ENCODE data around the gene CCDC70.

DNA sequence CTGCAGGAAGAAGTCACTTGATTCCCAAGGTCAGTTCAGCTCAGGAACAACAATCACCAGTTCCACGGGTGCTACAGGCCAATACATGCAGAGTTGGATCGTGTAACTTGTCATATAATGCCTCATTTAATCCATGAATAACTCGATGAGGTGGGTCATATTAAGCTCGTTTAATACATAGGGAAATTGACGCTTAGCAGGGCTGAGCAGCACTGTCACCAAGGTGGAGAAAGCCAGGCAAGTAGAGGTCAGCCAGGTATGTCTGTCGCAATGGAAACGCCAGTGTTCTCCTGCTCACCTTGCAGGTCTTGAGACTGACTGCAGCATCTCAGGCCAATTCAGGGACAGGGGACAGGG is 52.3 kb downstream of the CCDC70 start:
- no peak for TF ChIP-seq CTCF (IDR thresholded peaks at IDR 0.05)
- TF ChIP-seq POLR2A (IDR thresholded peaks at IDR 0.05) = no peak
- no peak for TF ChIP-seq EP300 (IDR thresholded peaks at IDR 0.05)
- no peak for TF ChIP-seq POLR2AphosphoS5 (IDR thresholded peaks at IDR 0.05)
